IMR-90 (cell line): ENCODE results near the gene SPATA3. TPM values are rescaled to one million over a fixed set of nuclear protein-coding genes. Genes with fewer than 3 reads are reported as not detected.
"Not testable (repeated sequence)": the region's sequence is repeated elsewhere in the genome, so short reads cannot be mapped to it uniquely, and the experiment has no call there.

Experiments
- ATAC-seq: fragments of 200-7000 bp; cut with Tn5 transposase; 2 replicates; pipeline ENCODE4 v1.9.1; 2020; ENCODE audit warnings: low read depth, mild to moderate bottlenecking, moderate library complexity
- BruUV-seq: library from RNA; stranded (reverse); fragments of 400-500 nt; replicated peaks from 2 replicates; lab custom pipeline; 2021; lab: Mats Ljungman, UMichigan
- CTCF ChIA-PET: fragments of 300-600 bp; formaldehyde crosslinking; extraction: SDS; loops from one replicate; lab custom pipeline; 2021; ENCODE audit warnings: antibody characterized with exemption; lab: Yijun Ruan, JAX
- POLR2A ChIA-PET: fragments of 300-600 bp; sonication (Branson Sonifier 250); formaldehyde crosslinking; loops from one replicate; lab custom pipeline; 2022; ENCODE audit warnings: antibody characterized with exemption; ENCODE audit not compliant: unreplicated experiment; lab: Charles Lee
- DNase-seq: peaks from one replicate; pipeline ENCODE4 v3.0.0; 2013
- H2AFZ ChIP-seq: replicated peaks from 2 replicates; pipeline ENCODE3; 2013; ENCODE audit warnings: low read length, mild to moderate bottlenecking; ENCODE audit not compliant: poor library complexity
- H2AK5ac ChIP-seq: 2 replicates; pipeline ENCODE4 v1.6.1; 2013; ENCODE audit warnings: low read depth, low read length, inconsistent platforms
- H2AK9ac ChIP-seq: replicated peaks from 2 replicates; pipeline ENCODE3; 2013; ENCODE audit warnings: mild to moderate bottlenecking, low read depth, low read length, moderate library complexity; ENCODE audit not compliant: poor library complexity
- H2BK120ac ChIP-seq: 2 replicates; pipeline ENCODE4 v1.6.1; 2013; ENCODE audit warnings: low read depth, low read length, inconsistent platforms
- H2BK15ac ChIP-seq: 3 replicates; pipeline ENCODE4 v1.6.1; 2013; ENCODE audit warnings: low read depth, low read length, inconsistent platforms
- H2BK20ac ChIP-seq: 2 replicates; pipeline ENCODE4 v1.6.1; 2013; ENCODE audit warnings: low read depth, mild to moderate bottlenecking, inconsistent platforms, low read length, moderate library complexity
- H2BK5ac ChIP-seq: 2 replicates; pipeline ENCODE4 v1.6.1; 2013; ENCODE audit warnings: mild to moderate bottlenecking, low read depth, low read length, inconsistent platforms; ENCODE audit not compliant: poor library complexity, severe bottlenecking
- H3K14ac ChIP-seq: replicated peaks from 2 replicates; pipeline ENCODE4 v1.6.1; 2013; ENCODE audit warnings: low read depth, low read length, inconsistent platforms
- H3K18ac ChIP-seq: 2 replicates; pipeline ENCODE4 v1.6.1; 2013; ENCODE audit warnings: low read depth, low read length, control low read depth
- H3K23ac ChIP-seq: 2 replicates; pipeline ENCODE4 v1.6.1; 2013; ENCODE audit warnings: low read depth, low read length, inconsistent platforms
- H3K27ac ChIP-seq: 2 replicates; pipeline ENCODE4 v1.5.1; 2013; ENCODE audit warnings: mild to moderate bottlenecking, control low read depth, low read length; ENCODE audit not compliant: insufficient read depth
- H3K27me3 ChIP-seq: 2 replicates; pipeline ENCODE4 v1.6.1; 2013; ENCODE audit warnings: low read length; ENCODE audit not compliant: control insufficient read depth, insufficient read depth
- H3K36me3 ChIP-seq: 2 replicates; pipeline ENCODE4 v1.6.1; 2013; ENCODE audit warnings: low read length, mixed read lengths; ENCODE audit not compliant: control insufficient read depth, insufficient read depth
- H3K4ac ChIP-seq: 2 replicates; pipeline ENCODE4 v1.6.1; 2013; ENCODE audit warnings: low read depth, low read length, inconsistent platforms
- H3K4me1 ChIP-seq: 2 replicates; pipeline ENCODE4 v1.6.1; 2013; ENCODE audit warnings: low read length, mixed read lengths; ENCODE audit not compliant: control insufficient read depth, insufficient read depth
- H3K4me2 ChIP-seq: 2 replicates; pipeline ENCODE4 v1.6.1; 2013; ENCODE audit warnings: low read depth, mild to moderate bottlenecking, control low read depth, low read length, moderate library complexity
- H3K4me3 ChIP-seq: 2 replicates; pipeline ENCODE4 v1.5.1; 2013; ENCODE audit warnings: low read depth, mild to moderate bottlenecking, control low read depth, low read length, moderate library complexity; ENCODE audit not compliant: insufficient read depth
- H3K56ac ChIP-seq: 2 replicates; pipeline ENCODE4 v1.6.1; 2013; ENCODE audit warnings: low read length, inconsistent platforms; ENCODE audit not compliant: insufficient read depth; ENCODE audit errors: extremely low read depth
- H3K79me1 ChIP-seq, 2 experiments: 2 replicates each; pipeline ENCODE4 v1.6.1; 2013; ENCODE audit warnings: low read length in 2 of 2, inconsistent platforms in 1 of 2, low read depth in 1 of 2
- H3K9ac ChIP-seq: 2 replicates; pipeline ENCODE4 v1.6.1; 2013; ENCODE audit warnings: low read depth, low read length, control low read depth
- H3K9me1 ChIP-seq: 2 replicates; pipeline ENCODE4 v1.6.1; 2013; ENCODE audit warnings: low read length, inconsistent platforms; ENCODE audit not compliant: insufficient read depth
- H3K9me3 ChIP-seq: 2 replicates; pipeline ENCODE4 v1.6.1; 2013; ENCODE audit warnings: low read length; ENCODE audit not compliant: control insufficient read depth, insufficient read depth
- H4K20me1 ChIP-seq: 2 replicates; pipeline ENCODE4 v1.6.1; 2013; ENCODE audit warnings: low read length, inconsistent platforms; ENCODE audit not compliant: insufficient read depth
- H4K5ac ChIP-seq: 2 replicates; pipeline ENCODE4 v1.6.1; 2013; ENCODE audit warnings: mild to moderate bottlenecking, low read depth, low read length, control low read depth
- H4K8ac ChIP-seq, 2 experiments: 2 replicates each; pipeline ENCODE4 v1.6.1; 2013; ENCODE audit warnings: low read depth in 2 of 2, low read length in 2 of 2, control low read depth in 1 of 2, inconsistent platforms in 1 of 2
- H4K91ac ChIP-seq: 2 replicates; pipeline ENCODE4 v1.6.1; 2013; ENCODE audit warnings: low read depth, low read length, inconsistent platforms; ENCODE audit not compliant: insufficient read depth
- WGBS, 2 experiments: methylation state at CpG; one replicate each; pipeline versions ENCODE4 v1.1.5 to v1.1.7; 2013; ENCODE audit warnings: missing lambda C conversion rate in 2 of 2; ENCODE audit not compliant: insufficient read length in 1 of 2; ENCODE audit errors: extremely low coverage in 2 of 2; 5-methylcytosine and 5-hydroxymethylcytosine counted together
- dilution Hi-C: fragments of 300-500 bp; cut with HindIII; formaldehyde crosslinking; loops from one replicate; pipeline ENCODE4 v1.14.3; 2018; ENCODE audit warnings: low sequenced_read_pairs; ENCODE audit not compliant: unreplicated experiment
- in situ Hi-C: fragments of 300-500 bp; cut with MboI; formaldehyde crosslinking; loops from 3 replicates; pipeline ENCODE4 v1.14.3; 2019; ENCODE audit warnings: low sequenced_read_pairs, inconsistent platforms, mixed read lengths
- intact Hi-C: fragments of 100-400 bp; cut with micrococcal nuclease; formaldehyde crosslinking; loops from 2 replicates; pipeline ENCODE4 v1.10.0; 2022
- polyA plus RNA-seq, 3 experiments: library from polyadenylated mRNA; depleted of rRNA; stranded (reverse); fragments of >200 nt; gene quantifications; 2 replicates each; pipeline ENCODE4 v1.2.3, GENCODE V29; 2012; ENCODE audit warnings: low replicate concordance in 1 of 3
- total RNA-seq: library from RNA; depleted of rRNA; stranded (reverse); fragments of >200 nt; gene quantifications from 2 replicates; pipeline ENCODE4 v1.2.3, GENCODE V29; 2012

Gene SPATA3
- total and polyA plus RNA-seq, 2 of the 4 experiments (the other 2 are of a cell fraction): not detected

DNA sequence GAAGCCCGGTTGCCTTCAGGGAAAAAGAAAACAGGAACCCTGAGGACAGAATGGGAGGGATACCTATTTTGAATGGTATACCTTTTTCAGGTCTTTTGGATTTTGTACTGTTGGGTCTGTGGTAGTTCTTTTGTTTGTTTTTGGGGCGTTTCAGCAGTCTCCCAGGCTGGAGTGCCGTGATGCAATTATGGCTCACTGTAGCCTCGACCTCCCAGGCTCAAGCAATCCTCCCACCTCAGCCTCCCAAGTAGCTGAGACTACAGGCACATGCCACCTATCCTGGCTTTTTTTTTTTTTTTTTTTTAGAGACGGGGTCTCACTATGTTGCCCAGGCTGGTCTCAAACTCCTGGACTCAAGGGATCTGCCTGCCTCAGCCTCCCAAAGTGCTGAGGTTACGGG is 27.6 kb upstream of the SPATA3 start:
- CTCF ChIA-PET: not testable (repeated sequence)

More for the DNA sequence above, 27.6 kb upstream of the SPATA3 start:
- H3K4me3 ChIP-seq, H3K4me2 ChIP-seq, H3K79me1 ChIP-seq, dilution Hi-C loops, intact Hi-C loops, H3K9me1 ChIP-seq, H3K18ac ChIP-seq, H3K27me3 ChIP-seq, H4K8ac ChIP-seq, in situ Hi-C loops, H3K56ac ChIP-seq, BruUV-seq, H3K14ac ChIP-seq, H3K9me3 ChIP-seq, H3K27ac ChIP-seq, H2BK5ac ChIP-seq, H3K36me3 ChIP-seq, H2BK20ac ChIP-seq, H2AK9ac ChIP-seq, H3K4ac ChIP-seq, H3K9ac ChIP-seq, H2AK5ac ChIP-seq, H2BK120ac ChIP-seq, H2BK15ac ChIP-seq, H4K20me1 ChIP-seq, ATAC-seq, POLR2A ChIA-PET, H3K4me1 ChIP-seq, H2AFZ ChIP-seq, H4K5ac ChIP-seq, DNase-seq, H3K23ac ChIP-seq, H4K91ac ChIP-seq: not testable (repeated sequence)
- 100% methylated on average over 1 of the region's 6 CpGs; no CpG with 5 or more reads in 1 of the 2 experiments for WGBS, 2 experiments
